IMR-90 (cell line): Measurements from ENCODE around the gene MID1.

Experiments
- CEBPB ChIP-seq: IDR thresholded peaks from 2 replicates; pipeline ENCODE4 v1.6.1; 2012; ENCODE audit warnings: low read depth, low read length, improper control_type of control experiment
- CTCF ChIP-seq: conservative IDR thresholded peaks from 2 replicates; pipeline ENCODE4 v1.5.1; 2012; ENCODE audit warnings: mild to moderate bottlenecking, low read depth, low read length, improper control_type of control experiment
- FOS ChIP-seq: fragments of 150-350 bp; IDR thresholded peaks from 2 replicates; pipeline ENCODE4 v1.6.1; 2016; ENCODE audit warnings: low read depth, low read length
- MAZ ChIP-seq: IDR thresholded peaks from 2 replicates; pipeline ENCODE4 v1.6.1; 2012; ENCODE audit warnings: low read depth, mild to moderate bottlenecking, low read length, improper control_type of control experiment, moderate library complexity, borderline replicate concordance
- NFE2L2 ChIP-seq: fragments of 150-350 bp; IDR thresholded peaks from 2 replicates; pipeline ENCODE4 v1.6.1; 2016; ENCODE audit warnings: low read depth, mild to moderate bottlenecking, low read length
- USF2 ChIP-seq: fragments of 150-350 bp; IDR thresholded peaks from 2 replicates; pipeline ENCODE4 v1.6.1; 2017; ENCODE audit warnings: mild to moderate bottlenecking, antibody characterized with exemption, low read length, low read depth

- TF ChIP-seq FOS: no peak
- TF ChIP-seq NFE2L2: no peak
- TF ChIP-seq MAZ: no peak
- TF ChIP-seq USF2: no peak
- TF ChIP-seq CTCF: no peak
- no peak for TF ChIP-seq CEBPB
Observed at GRCh38 chrX:10479508-10479907, 140.9 kb downstream of the MID1 start.
